H1 (cell line): ENCODE measurements around the gene RERE. TPM values are rescaled to one million over a fixed set of nuclear protein-coding genes. Genes with fewer than 3 reads are reported as not detected.

Experiments used
- ATF2 ChIP-seq: IDR thresholded peaks from 2 replicates; pipeline ENCODE4 v1.6.1; 2012; ENCODE audit warnings: low read length, inconsistent platforms
- CHD1 ChIP-seq: IDR thresholded peaks from 2 replicates; pipeline ENCODE4 v1.6.1; 2012; ENCODE audit warnings: low read depth, low read length, improper control_type of control experiment
- CHD7 ChIP-seq: fragments of 300-600 bp; sonication (generic); IDR thresholded peaks from 2 replicates; pipeline ENCODE4 v1.7.1; 2012; ENCODE audit warnings: low read length, moderate library complexity, mild to moderate bottlenecking, inconsistent platforms; ENCODE audit not compliant: insufficient replicate concordance
- EZH2 ChIP-seq: fragments of 200-600 bp; sonication (generic); IDR thresholded peaks from 2 replicates; pipeline ENCODE4 v1.7.1; 2012; ENCODE audit warnings: low read depth, mild to moderate bottlenecking, moderate library complexity, low read length, inconsistent platforms; ENCODE audit not compliant: severe bottlenecking
- HDAC6 ChIP-seq: IDR thresholded peaks from one replicate; pipeline ENCODE4 v1.7.1; 2012; ENCODE audit warnings: low read depth, mild to moderate bottlenecking, inconsistent platforms, low read length, moderate library complexity
- MAX ChIP-seq: IDR thresholded peaks from 2 replicates; pipeline ENCODE4 v1.6.1; 2012; ENCODE audit warnings: inconsistent platforms
- RNF2 ChIP-seq: fragments of 200-900, 300-1000 bp; sonication (generic); IDR thresholded peaks from 2 replicates; pipeline ENCODE4 v1.7.1; 2016; ENCODE audit warnings: borderline replicate concordance, low read depth, mild to moderate bottlenecking, antibody characterized with exemption, low read length; ENCODE audit not compliant: poor library complexity, severe bottlenecking; ENCODE audit errors: missing control alignments
- TAF1 ChIP-seq: IDR thresholded peaks from 2 replicates; pipeline ENCODE4 v1.6.1; 2011; ENCODE audit warnings: mild to moderate bottlenecking, low read depth, low read length
- ZNF274 ChIP-seq: IDR thresholded peaks from 2 replicates; pipeline ENCODE4 v1.7.0; 2012; ENCODE audit warnings: low read length, borderline replicate concordance; ENCODE audit errors: extremely low read depth
- polyA plus RNA-seq, 7 experiments: library from polyadenylated mRNA; depleted of rRNA in 3 of 7; stranded (reverse) in 5 of 7; unstranded in 2 of 7; fragments of >200 nt in 5 of 7; fragments of 200-250 nt in 2 of 7; gene quantifications; 1 replicate in 5 of 7; 2 replicates in 1 of 7; 4 replicates in 1 of 7; pipeline versions ENCODE4 v1.2.1 to v1.2.3, GENCODE V29; 2011 to 2013; ENCODE audit warnings: missing spikeins in 2 of 7, mixed read lengths in 2 of 7
- total RNA-seq: library from RNA; stranded (reverse); fragmentation: NEBNext Ultra II Directional; extraction: Animal tissue kit (Norgen Biotek cat#: 25700); gene quantifications from 2 replicates; pipeline ENCODE4 v1.2.1, GENCODE V29; 2021

Gene RERE
- total and polyA plus RNA-seq, 2 of the 8 experiments (the other 6 are each of a cell fraction or from before 2014, with no cell fraction given): 15.3 to 142 TPM

GRCh38 chr1:8646996-8647395 lies 170.4 kb downstream of the RERE start (continued):
- TF ChIP-seq CHD7 (no peak), ZNF274 (no peak), EZH2 (no peak), MAX (no peak), TAF1 (no peak), CHD1 (no peak), ATF2 (no peak), HDAC6 (no peak), RNF2 (no peak)
